Bronchial epithelial cell (primary cell): ENCODE measurements around the gene VIPR1. TPM values are rescaled to one million over a fixed set of nuclear protein-coding genes. Genes with fewer than 3 reads are reported as not detected.

Source experiments
- DNase-seq: peaks from one replicate; pipeline ENCODE4 v3.0.0-alpha.2; 2010; ENCODE audit warnings: low read depth
- FAIRE-seq: peaks from 2 replicates; lab custom pipeline; 2011; peaks lifted over from hg19 to GRCh38; lab: Jason Lieb, UNC
- H3K27me3 ChIP-seq: 2 replicates; pipeline ENCODE4 v1.5.1; 2011; ENCODE audit warnings: low read length; ENCODE audit not compliant: control insufficient read depth, insufficient read depth
- H3K36me3 ChIP-seq: 2 replicates; pipeline ENCODE4 v1.5.1; 2011; ENCODE audit warnings: low read length; ENCODE audit not compliant: control insufficient read depth, insufficient read depth
- H3K4me3 ChIP-seq: 2 replicates; pipeline ENCODE4 v1.5.1; 2011; ENCODE audit warnings: mild to moderate bottlenecking, low read depth, low read length, control low read depth
- CTCF ChIP-seq: IDR thresholded peaks from 2 replicates; pipeline ENCODE4 v1.5.1; 2011; ENCODE audit warnings: mild to moderate bottlenecking, moderate library complexity, low read length, control low read depth, inconsistent platforms; ENCODE audit not compliant: insufficient read depth, severe bottlenecking
- total RNA-seq: library from RNA; depleted of rRNA; stranded (reverse); fragments of >200 nt; gene quantifications from 2 replicates; pipeline ENCODE4 v1.2.1, GENCODE V29; 2014

VIPR1 gene
- total RNA-seq, 1 donor from 2014 or later = 5.8 TPM

GRCh38 chr3:42468111-42468510, 34.3 kb upstream of the VIPR1 start:
- no peak overlapping the region for H3K4me3 ChIP-seq
- no peaks in the 10 kb centered on the region for H3K36me3 ChIP-seq
- no peak for TF ChIP-seq CTCF
- no peaks in the 10 kb centered on the region for H3K27me3 ChIP-seq
- no peak for DNase-seq
- FAIRE-seq = no peak

- no peaks in the 10 kb centered on the region for H3K36me3 ChIP-seq
- no peak overlapping the region for H3K4me3 ChIP-seq
- H3K27me3 ChIP-seq = no peaks in the 10 kb centered on the region
- FAIRE-seq = no peak
- TF ChIP-seq CTCF = no peak
- no peak for DNase-seq
These were observed 29.9 kb upstream of the VIPR1 start for GRCh38 chr3:42472555-42472954.

- FAIRE-seq (peak; percentile 64), DNase-seq (peak; percentile 32)
- Histone ChIP-seq H3K27me3 (no peaks in the 10 kb centered on the region), H3K36me3 (no peaks in the 10 kb centered on the region), H3K4me3 (no peak overlapping the region)
- TF ChIP-seq CTCF = no peak
These were observed 29.1 kb upstream of the VIPR1 start for GRCh38 chr3:42473083-42473932.

- peak; percentile 84 for DNase-seq
- no peaks in the 10 kb centered on the region for H3K27me3 ChIP-seq
These were observed 26.0 kb upstream of the VIPR1 start for GRCh38 chr3:42476225-42477125.

GRCh38 chr3:42477696-42478095, 24.7 kb upstream of the VIPR1 start:
- DNase-seq (no peak), FAIRE-seq (no peak)
- Histone ChIP-seq H3K36me3 (no peaks in the 10 kb centered on the region), H3K27me3 (no peaks in the 10 kb centered on the region), H3K4me3 (no peak overlapping the region)
- TF ChIP-seq CTCF = no peak

More at GRCh38 chr3:42476225-42477125, 26.0 kb upstream of the VIPR1 start:
- no peak for TF ChIP-seq CTCF
- no peak overlapping the region for H3K4me3 ChIP-seq
- H3K36me3 ChIP-seq = no peaks in the 10 kb centered on the region
- peak; percentile 80 for FAIRE-seq
